ENCODE results near the gene TUB. TPM values are rescaled to one million over a fixed set of nuclear protein-coding genes. Genes with fewer than 3 reads are reported as not detected.
A peak's percentile ranks its signal among the peaks of the same experiment; 100 is the strongest.

TUB gene
- total RNA-seq, 4 donors from 2014 or later = 8.9 to 24.4 (median 12.6) TPM

- DNase-seq (ENCODE audit: low spot score) (no peak), ATAC-seq (ENCODE audit: low FRiP score) (no peak)
- TF ChIP-seq, protein P1, sequence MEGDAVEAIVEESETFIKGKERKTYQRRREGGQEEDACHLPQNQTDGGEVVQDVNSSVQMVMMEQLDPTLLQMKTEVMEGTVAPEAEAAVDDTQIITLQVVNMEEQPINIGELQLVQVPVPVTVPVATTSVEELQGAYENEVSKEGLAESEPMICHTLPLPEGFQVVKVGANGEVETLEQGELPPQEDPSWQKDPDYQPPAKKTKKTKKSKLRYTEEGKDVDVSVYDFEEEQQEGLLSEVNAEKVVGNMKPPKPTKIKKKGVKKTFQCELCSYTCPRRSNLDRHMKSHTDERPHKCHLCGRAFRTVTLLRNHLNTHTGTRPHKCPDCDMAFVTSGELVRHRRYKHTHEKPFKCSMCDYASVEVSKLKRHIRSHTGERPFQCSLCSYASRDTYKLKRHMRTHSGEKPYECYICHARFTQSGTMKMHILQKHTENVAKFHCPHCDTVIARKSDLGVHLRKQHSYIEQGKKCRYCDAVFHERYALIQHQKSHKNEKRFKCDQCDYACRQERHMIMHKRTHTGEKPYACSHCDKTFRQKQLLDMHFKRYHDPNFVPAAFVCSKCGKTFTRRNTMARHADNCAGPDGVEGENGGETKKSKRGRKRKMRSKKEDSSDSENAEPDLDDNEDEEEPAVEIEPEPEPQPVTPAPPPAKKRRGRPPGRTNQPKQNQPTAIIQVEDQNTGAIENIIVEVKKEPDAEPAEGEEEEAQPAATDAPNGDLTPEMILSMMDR (IDR thresholded peaks at IDR 0.05) = no peak
Observed at GRCh38 chr11:8097062-8097461, 16.1 kb downstream of the TUB start.

DNA sequence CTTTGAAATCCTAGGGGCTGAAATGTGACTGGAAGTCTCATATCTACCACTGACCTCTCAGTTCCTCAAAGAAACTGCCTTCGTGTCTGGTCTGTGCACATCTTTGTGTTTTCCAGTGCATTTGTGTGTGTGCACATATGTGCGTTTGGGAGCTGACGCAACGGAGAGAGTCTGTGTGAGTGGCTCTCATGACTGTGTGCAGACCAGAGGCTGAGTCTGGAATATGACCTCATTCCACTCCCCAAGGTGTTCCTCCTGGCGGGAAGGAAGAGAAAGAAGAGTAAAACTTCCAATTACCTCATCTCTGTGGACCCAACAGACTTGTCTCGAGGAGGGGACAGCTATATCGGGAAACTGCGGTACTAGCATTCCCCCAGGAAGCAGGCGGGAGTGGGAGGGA, 16.5 kb downstream of the TUB start:
- ATAC-seq (ENCODE audit: low FRiP score) = no peak
- no peak for DNase-seq (ENCODE audit: low spot score)
- TF ChIP-seq, protein P1 (IDR thresholded peaks at IDR 0.05) = no peak

DNA sequence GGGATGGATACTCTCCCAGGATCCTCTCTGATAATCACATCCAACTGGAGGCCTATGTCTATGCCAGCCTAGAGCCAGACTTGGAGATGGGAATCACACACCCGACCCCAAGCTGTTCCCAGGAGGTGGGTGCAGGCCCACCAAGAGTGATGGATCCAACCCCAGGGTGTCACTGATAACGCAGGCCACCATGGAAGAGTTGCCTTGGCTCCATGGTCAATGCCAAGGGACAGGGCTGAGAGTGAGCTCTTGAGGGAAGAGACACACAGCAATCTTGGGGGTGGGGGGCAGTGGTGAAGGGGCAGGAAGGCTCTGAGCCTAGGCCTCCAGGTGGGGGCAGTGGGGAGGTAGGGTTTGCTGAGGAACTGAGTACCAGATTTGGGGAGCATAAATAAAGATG, 16.9 kb downstream of the TUB start:
- TF ChIP-seq, protein P1 (IDR thresholded peaks at IDR 0.05) = no peak
- ATAC-seq (ENCODE audit: low FRiP score) = no peak

DNA sequence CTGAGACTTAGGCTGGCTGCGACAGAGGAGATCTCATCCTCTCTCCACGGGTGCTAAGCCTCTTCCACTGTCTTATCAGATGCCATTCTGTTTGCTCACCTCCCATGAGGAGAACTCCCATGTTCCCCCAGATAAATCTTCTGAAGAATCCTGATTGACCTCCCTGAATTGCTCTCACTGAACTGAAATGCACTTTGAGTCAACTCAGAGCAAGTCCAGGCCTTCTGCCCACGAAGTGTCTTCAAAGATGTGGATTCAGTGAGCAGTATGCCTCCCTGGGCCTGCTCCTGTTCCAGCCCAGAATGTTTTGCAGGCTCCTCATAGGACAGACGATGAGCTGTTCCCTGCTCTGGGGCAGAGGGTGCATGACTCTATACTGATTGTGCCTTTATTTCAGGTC, 17.4 kb downstream of the TUB start:
- DNase-seq (ENCODE audit: low spot score) (no peak), ATAC-seq (ENCODE audit: low FRiP score) (peak; percentile 52)
- TF ChIP-seq, protein P1 (IDR thresholded peaks at IDR 0.05) = no peak

More for the DNA sequence above, 16.9 kb downstream of the TUB start:
- DNase-seq (ENCODE audit: low spot score) = no peak

- ATAC-seq (ENCODE audit: low FRiP score) (no peak), DNase-seq (ENCODE audit: low spot score) (no peak)
- TF ChIP-seq, protein P1 (IDR thresholded peaks at IDR 0.05) = no peak
Observed at GRCh38 chr11:8098879-8099278, 17.9 kb downstream of the TUB start.

GRCh38 chr11:8099291-8099899, 18.4 kb downstream of the TUB start:
- no peak for ATAC-seq (ENCODE audit: low FRiP score)
- TF ChIP-seq, protein P1 (IDR thresholded peaks at IDR 0.05) = peak in 1 of 3 donors; percentile 30

GRCh38 chr11:8100158-8100557, 19.1 kb downstream of the TUB start:
- TF ChIP-seq, protein P1 (IDR thresholded peaks at IDR 0.05) = no peak
- DNase-seq (ENCODE audit: low spot score) (no peak), ATAC-seq (ENCODE audit: low FRiP score) (no peak)

More at GRCh38 chr11:8099291-8099899, 18.4 kb downstream of the TUB start:
- DNase-seq (ENCODE audit: low spot score) = peak; percentile 90

Data from omental fat pad (tissue), 4 donors.